LNCaP clone FGC (cell line): ENCODE results near the gene PUS1.

Source experiments
- DNase-seq: peaks from one replicate; pipeline ENCODE4 v3.0.0-alpha.2; 2011; ENCODE audit warnings: low read depth
- H3K4me3 ChIP-seq: 2 replicates; pipeline ENCODE4 v1.5.1; 2011; ENCODE audit warnings: mild to moderate bottlenecking, low read depth, low read length, control low read depth
- CTCF ChIP-seq: IDR thresholded peaks from 2 replicates; pipeline ENCODE4 v1.5.1; 2012; ENCODE audit warnings: mild to moderate bottlenecking; ENCODE audit not compliant: control insufficient read depth, insufficient read depth; ENCODE audit errors: extremely low read depth

The PUS1 gene

GRCh38 chr12:131933387-131933786, 4.3 kb downstream of the PUS1 start:
- no peak for TF ChIP-seq CTCF

GRCh38 chr12:131934535-131934934, 5.5 kb downstream of the PUS1 start:
- no peak overlapping the region for H3K4me3 ChIP-seq
- DNase-seq, result no peak
- no peak for TF ChIP-seq CTCF

More at GRCh38 chr12:131933387-131933786, 4.3 kb downstream of the PUS1 start:
- H3K4me3 ChIP-seq, result no peak overlapping the region
- DNase-seq, result no peak

- TF ChIP-seq CTCF, result no peak
- no peak for DNase-seq
- H3K4me3 ChIP-seq, result no peak overlapping the region
Observed at GRCh38 chr12:131938082-131938481, 9.0 kb downstream of the PUS1 start.

GRCh38 chr12:131939007-131939406, 9.9 kb downstream of the PUS1 start:
- TF ChIP-seq CTCF, result no peak
- no peak overlapping the region for H3K4me3 ChIP-seq
- DNase-seq, result no peak

- no peak for DNase-seq
- no peak for TF ChIP-seq CTCF
- no peak overlapping the region for H3K4me3 ChIP-seq
Observed at GRCh38 chr12:131940141-131940547, 11.1 kb downstream of the PUS1 start.

GRCh38 chr12:131941116-131941986, 12.3 kb downstream of the PUS1 start:
- no peak for TF ChIP-seq CTCF
- DNase-seq, result no peak

GRCh38 chr12:131941987-131942341, 12.9 kb downstream of the PUS1 start:
- no peak for TF ChIP-seq CTCF
- H3K4me3 ChIP-seq, result no peak overlapping the region
- DNase-seq, result no peak

More at GRCh38 chr12:131941116-131941986, 12.3 kb downstream of the PUS1 start:
- H3K4me3 ChIP-seq, result no peak overlapping the region
